ENCODE results near the gene NDUFB4. TPM values are rescaled to one million over a fixed set of nuclear protein-coding genes. Genes with fewer than 3 reads are reported as not detected.
A peak's percentile ranks its signal among the peaks of the same experiment; 100 is the strongest.

The NDUFB4 gene
- total RNA-seq, 1 donor from 2014 or later = 107 TPM

DNA sequence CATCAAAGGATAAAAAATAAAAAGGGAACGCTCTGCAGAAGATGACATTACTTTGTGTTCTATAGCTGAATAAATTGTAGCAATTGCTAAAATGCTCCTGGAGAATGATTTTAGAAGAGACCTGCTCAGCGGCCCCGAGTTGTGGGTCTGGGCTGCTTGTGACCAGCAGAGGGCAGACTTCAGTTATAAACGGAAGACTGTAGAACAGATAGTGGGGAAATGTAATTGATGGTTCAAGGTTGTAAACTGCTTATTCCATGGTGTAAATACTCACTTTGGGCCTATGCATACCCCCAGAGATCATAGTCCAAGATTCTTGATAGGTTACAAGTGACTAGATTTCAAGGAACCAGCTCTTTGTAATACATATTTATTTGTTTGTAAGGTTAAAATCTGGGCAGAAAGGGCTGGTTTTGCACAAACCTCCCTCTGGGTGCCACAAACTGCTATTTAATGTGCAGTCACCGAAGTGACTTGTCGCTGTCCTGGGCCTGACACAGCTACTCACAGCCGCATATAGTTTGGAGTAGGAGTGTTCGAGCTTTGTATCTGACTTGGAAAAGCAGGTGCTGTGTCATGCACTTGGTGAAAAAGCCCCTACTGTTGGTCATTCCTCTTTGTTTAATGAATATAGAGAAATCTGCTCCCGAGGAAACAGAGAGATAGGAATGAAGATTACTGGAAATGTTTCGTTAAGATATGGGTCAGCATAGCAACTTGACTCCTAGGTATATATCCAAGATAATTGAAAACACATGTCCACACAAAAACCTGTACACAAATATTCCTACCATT lies 34.7 kb upstream of the NDUFB4 start:
- Histone ChIP-seq H4K20me1 (ENCODE audit: insufficient read depth, low read length) (no peaks in the 10 kb centered on the region), H3K4me1 (ENCODE audit: insufficient read depth, low read length) (peaks cover 27% of the 10 kb centered on the region), H3K36me3 (ENCODE audit: insufficient read depth, low read length) (no peaks in the 10 kb centered on the region), H3K27me3 (ENCODE audit: insufficient read depth, low read length) (no peaks in the 10 kb centered on the region), H3K9me3 (ENCODE audit: insufficient read depth, low read depth, low read length) (no peaks in the 10 kb centered on the region), H3K27ac (ENCODE audit: low read depth, low read length) (no peak overlapping the region), H3K79me2 (ENCODE audit: insufficient read depth, low read length) (no peaks in the 10 kb centered on the region), H3K9ac (ENCODE audit: low read length) (no peak overlapping the region), H2AFZ (ENCODE audit: low read depth, low read length) (no peak overlapping the region), H3K4me2 (ENCODE audit: low read length) (peak overlapping the region; percentile 49), H3K4me3 (ENCODE audit: insufficient read depth, low read depth, low read length) (no peak overlapping the region)
- peak; percentile 17 for FAIRE-seq
- no peaks in the 10 kb centered on the region for H3K9me3 Mint-ChIP-seq (ENCODE audit: unreplicated experiment)
- TF ChIP-seq EZH2 (IDR thresholded peaks at IDR 0.05; ENCODE audit: insufficient read depth, low read length) = no peak
- TF ChIP-seq, protein P1, sequence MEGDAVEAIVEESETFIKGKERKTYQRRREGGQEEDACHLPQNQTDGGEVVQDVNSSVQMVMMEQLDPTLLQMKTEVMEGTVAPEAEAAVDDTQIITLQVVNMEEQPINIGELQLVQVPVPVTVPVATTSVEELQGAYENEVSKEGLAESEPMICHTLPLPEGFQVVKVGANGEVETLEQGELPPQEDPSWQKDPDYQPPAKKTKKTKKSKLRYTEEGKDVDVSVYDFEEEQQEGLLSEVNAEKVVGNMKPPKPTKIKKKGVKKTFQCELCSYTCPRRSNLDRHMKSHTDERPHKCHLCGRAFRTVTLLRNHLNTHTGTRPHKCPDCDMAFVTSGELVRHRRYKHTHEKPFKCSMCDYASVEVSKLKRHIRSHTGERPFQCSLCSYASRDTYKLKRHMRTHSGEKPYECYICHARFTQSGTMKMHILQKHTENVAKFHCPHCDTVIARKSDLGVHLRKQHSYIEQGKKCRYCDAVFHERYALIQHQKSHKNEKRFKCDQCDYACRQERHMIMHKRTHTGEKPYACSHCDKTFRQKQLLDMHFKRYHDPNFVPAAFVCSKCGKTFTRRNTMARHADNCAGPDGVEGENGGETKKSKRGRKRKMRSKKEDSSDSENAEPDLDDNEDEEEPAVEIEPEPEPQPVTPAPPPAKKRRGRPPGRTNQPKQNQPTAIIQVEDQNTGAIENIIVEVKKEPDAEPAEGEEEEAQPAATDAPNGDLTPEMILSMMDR (IDR thresholded peaks at IDR 0.05; ENCODE audit: insufficient read depth, low read depth, low read length) = peak; percentile 97
- peaks cover 13% of the 10 kb centered on the region for H3K4me1 Mint-ChIP-seq (ENCODE audit: low read depth, unreplicated experiment)
- no peaks in the 10 kb centered on the region for H3K27me3 Mint-ChIP-seq (ENCODE audit: low read depth, unreplicated experiment)
- peak; percentile 44 for DNase-seq (ENCODE audit: low read depth)
- H3K27ac Mint-ChIP-seq (ENCODE audit: unreplicated experiment) = no peak overlapping the region
- H3K36me3 Mint-ChIP-seq (ENCODE audit: low read depth, unreplicated experiment) = no peaks in the 10 kb centered on the region
- H3K4me3 Mint-ChIP-seq (ENCODE audit: unreplicated experiment) = no peak overlapping the region

DNA sequence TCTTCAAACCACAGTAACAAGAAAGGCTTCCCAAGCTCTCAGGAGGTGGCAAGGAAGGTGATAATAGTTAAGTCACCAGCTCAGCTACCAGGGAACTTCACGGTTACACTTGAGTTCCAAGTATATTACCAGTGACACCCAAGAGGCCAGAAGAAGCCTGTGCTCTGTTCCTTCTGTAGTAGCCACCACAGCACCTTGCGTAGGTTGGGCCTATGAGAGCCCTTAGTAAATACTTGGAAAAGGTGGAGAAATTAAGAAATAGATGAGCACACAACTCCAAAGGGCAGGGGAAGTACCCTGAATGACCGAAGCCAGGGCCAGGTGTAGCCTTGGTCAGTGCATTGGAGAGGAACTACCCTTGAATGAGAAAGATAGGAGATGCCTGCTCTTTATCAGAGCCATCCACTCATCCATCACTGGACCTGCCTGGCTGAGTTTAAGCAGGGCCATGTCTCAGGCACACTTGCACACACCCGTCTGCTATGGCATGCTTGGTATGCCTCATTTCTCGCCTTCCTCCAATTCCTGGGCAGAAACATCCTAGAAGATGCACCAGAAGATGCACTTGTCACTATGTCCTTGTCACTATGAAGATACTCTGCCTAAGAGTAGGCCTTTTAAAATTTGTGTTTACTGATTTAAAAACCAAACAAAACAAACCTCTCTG lies 32.6 kb upstream of the NDUFB4 start:
- no peaks in the 10 kb centered on the region for H3K9me3 ChIP-seq (ENCODE audit: insufficient read depth, low read depth, low read length)
- no peak overlapping the region for H3K4me3 Mint-ChIP-seq (ENCODE audit: unreplicated experiment)

More for the DNA sequence above, 32.6 kb upstream of the NDUFB4 start:
- H3K9me3 Mint-ChIP-seq (ENCODE audit: unreplicated experiment) = no peaks in the 10 kb centered on the region
- no peak for DNase-seq (ENCODE audit: low read depth)
- H3K27ac ChIP-seq (ENCODE audit: low read depth, low read length) = no peak overlapping the region
- no peak overlapping the region for H3K4me2 ChIP-seq (ENCODE audit: low read length)
- H3K36me3 Mint-ChIP-seq (ENCODE audit: low read depth, unreplicated experiment) = no peaks in the 10 kb centered on the region
- H3K79me2 ChIP-seq (ENCODE audit: insufficient read depth, low read length) = no peaks in the 10 kb centered on the region
- no peaks in the 10 kb centered on the region for H3K27me3 ChIP-seq (ENCODE audit: insufficient read depth, low read length)
- TF ChIP-seq, protein P1 (IDR thresholded peaks at IDR 0.05; ENCODE audit: insufficient read depth, low read depth, low read length) = no peak
- TF ChIP-seq EZH2 (IDR thresholded peaks at IDR 0.05; ENCODE audit: insufficient read depth, low read length) = no peak
- H4K20me1 ChIP-seq (ENCODE audit: insufficient read depth, low read length) = no peaks in the 10 kb centered on the region
- no peak overlapping the region for H3K4me3 ChIP-seq (ENCODE audit: insufficient read depth, low read depth, low read length)
- H3K27ac Mint-ChIP-seq (ENCODE audit: unreplicated experiment) = no peak overlapping the region
- no peaks in the 10 kb centered on the region for H3K36me3 ChIP-seq (ENCODE audit: insufficient read depth, low read length)
- no peak overlapping the region for H3K9ac ChIP-seq (ENCODE audit: low read length)
- no peak for FAIRE-seq
- peaks cover 19% of the 10 kb centered on the region for H3K4me1 Mint-ChIP-seq (ENCODE audit: low read depth, unreplicated experiment)
- H3K27me3 Mint-ChIP-seq (ENCODE audit: low read depth, unreplicated experiment) = no peaks in the 10 kb centered on the region
- H3K4me1 ChIP-seq (ENCODE audit: insufficient read depth, low read length) = peaks cover 27% of the 10 kb centered on the region
- H2AFZ ChIP-seq (ENCODE audit: low read depth, low read length) = no peak overlapping the region

Data from astrocyte (in vitro differentiated cells and primary cell).